OCI-LY7 (cell line): Measurements from ENCODE around the gene NR3C1.

Source experiments
- CTCF ChIP-seq: fragments of 200-600 bp; sonication (generic); conservative IDR thresholded peaks from 2 replicates; pipeline ENCODE4 v1.5.1; 2014; ENCODE audit warnings: mild to moderate bottlenecking, antibody characterized with exemption, low read length, moderate library complexity, mixed read lengths
- EZH2phosphoT487 ChIP-seq: fragments of 200-600 bp; sonication (generic); IDR thresholded peaks from 2 replicates; pipeline ENCODE4 v1.6.1; 2018; ENCODE audit warnings: low read depth, borderline replicate concordance, mild to moderate bottlenecking, mixed run types, antibody characterized with exemption, low read length, moderate library complexity, mixed read lengths

GRCh38 chr5:143229426-143229895 lies 174.0 kb downstream of the NR3C1 start:
- TF ChIP-seq CTCF (no peak), EZH2phosphoT487 (no peak)
